CD4-positive, alpha-beta T cell treated with Interleukin-17A for 1 hour (primary cell): ENCODE data around the gene PRSS57.
"Not testable (repeated sequence)": the region's sequence is repeated elsewhere in the genome, so short reads cannot be mapped to it uniquely, and the experiment has no call there.

Experiments used
- DNase-seq: peaks from one replicate; pipeline ENCODE4 v3.0.0-alpha.2; 2020

The PRSS57 gene

GRCh38 chr19:666985-667573, 28.2 kb downstream of the PRSS57 start:
- DNase-seq, result not testable (repeated sequence)

GRCh38 chr19:664913-665443, 30.3 kb downstream of the PRSS57 start:
- DNase-seq, result peak; percentile 87

- no peak for DNase-seq
Measured at GRCh38 chr19:663682-664117, 31.6 kb downstream of the PRSS57 start.

GRCh38 chr19:662962-663681, 32.1 kb downstream of the PRSS57 start, which contains the start of gene RNF126:
TSS of gene RNF126 (minus strand) at chr19:663214. CDS start at chr19:663121, 93 bp downstream.
- peak; percentile 95 for DNase-seq

- peak; percentile 78 for DNase-seq
Measured at GRCh38 chr19:662207-662961, 32.9 kb downstream of the PRSS57 start.

GRCh38 chr19:661427-662196, 33.6 kb downstream of the PRSS57 start:
- DNase-seq, result peak; percentile 79

- DNase-seq, result no peak
Measured at GRCh38 chr19:660793-661426, 34.3 kb downstream of the PRSS57 start.

GRCh38 chr19:658916-659839, 36.1 kb downstream of the PRSS57 start:
- peak; percentile 76 for DNase-seq

- DNase-seq, result no peak
Measured at GRCh38 chr19:658059-658839, 37.0 kb downstream of the PRSS57 start.

- no peak for DNase-seq
Measured at GRCh38 chr19:657611-658010, 37.6 kb downstream of the PRSS57 start.

GRCh38 chr19:656751-657559, 38.3 kb downstream of the PRSS57 start:
- no peak for DNase-seq

GRCh38 chr19:655691-656090, 39.6 kb downstream of the PRSS57 start:
- no peak for DNase-seq

- DNase-seq, result no peak
Measured at GRCh38 chr19:653425-653824, 41.8 kb downstream of the PRSS57 start.

GRCh38 chr19:652467-653389, 42.5 kb downstream of the PRSS57 start:
- DNase-seq, result no peak

- DNase-seq, result no peak
Measured at GRCh38 chr19:651991-652390, 43.3 kb downstream of the PRSS57 start.

- DNase-seq, result no peak
Measured at GRCh38 chr19:651114-651818, 44.0 kb downstream of the PRSS57 start.

GRCh38 chr19:650121-650520, 45.1 kb downstream of the PRSS57 start:
- no peak for DNase-seq
